Activated CD4-positive, alpha-beta T cell treated with anti-CD3 and anti-CD28 coated beads for 36 hours (primary cell): ENCODE results near the gene IRF2. TPM values are rescaled to one million over a fixed set of nuclear protein-coding genes. Genes with fewer than 3 reads are reported as not detected.

Experiments
- ATAC-seq: fragments of 200-7000 bp; cut with Tn5 transposase; one replicate; pipeline ENCODE4 v1.10.0; 2021; ENCODE audit warnings: mild to moderate bottlenecking, moderate library complexity
- CTCF ChIA-PET: fragments of 350-600 bp; sonication (Branson Sonifier 250); formaldehyde crosslinking; loops from one replicate; lab custom pipeline; 2021; ENCODE audit warnings: antibody characterized with exemption; lab: Charles Lee
- POLR2A ChIA-PET: fragments of 350-600 bp; sonication (Branson Sonifier 250); formaldehyde crosslinking; loops from one replicate; lab custom pipeline; 2021; ENCODE audit warnings: antibody characterized with exemption, inconsistent platforms; lab: Charles Lee
- DNase-seq: peaks from one replicate; pipeline ENCODE4 v3.0.0-alpha.2; 2020
- H3K27ac Mint-ChIP-seq: one replicate; pipeline ENCODE4 v1.8.0; 2021; ENCODE audit warnings: mixed read lengths
- H3K27me3 Mint-ChIP-seq: one replicate; pipeline ENCODE4 v1.8.0; 2021; ENCODE audit warnings: mixed read lengths
- H3K36me3 Mint-ChIP-seq: one replicate; pipeline ENCODE4 v1.8.0; 2021; ENCODE audit warnings: low read depth, mixed read lengths
- H3K4me1 Mint-ChIP-seq: one replicate; pipeline ENCODE4 v1.8.0; 2021; ENCODE audit warnings: mixed read lengths
- H3K4me3 Mint-ChIP-seq: one replicate; pipeline ENCODE4 v1.8.0; 2021; ENCODE audit warnings: mild to moderate bottlenecking, moderate library complexity, mixed read lengths
- H3K9me3 Mint-ChIP-seq: one replicate; pipeline ENCODE4 v1.8.0; 2021; ENCODE audit warnings: low read depth, mixed read lengths
- intact Hi-C, 2 experiments: fragments of 100-400 bp; cut with DNase I in 1 of 2; cut with micrococcal nuclease in 1 of 2; formaldehyde crosslinking; loops; one replicate each; pipeline versions ENCODE4 v1.14.2 to v1.15.1; 2022 to 2024; cut with DNase I, micrococcal nuclease
- total RNA-seq, 2 experiments: library from RNA; stranded (reverse); gene quantifications; one replicate each; pipeline ENCODE4 v1.2.3, GENCODE V29; 2021

IRF2 gene
- total RNA-seq, 2 experiments from 2014 or later = 50.1 to 68.9 TPM

DNA sequence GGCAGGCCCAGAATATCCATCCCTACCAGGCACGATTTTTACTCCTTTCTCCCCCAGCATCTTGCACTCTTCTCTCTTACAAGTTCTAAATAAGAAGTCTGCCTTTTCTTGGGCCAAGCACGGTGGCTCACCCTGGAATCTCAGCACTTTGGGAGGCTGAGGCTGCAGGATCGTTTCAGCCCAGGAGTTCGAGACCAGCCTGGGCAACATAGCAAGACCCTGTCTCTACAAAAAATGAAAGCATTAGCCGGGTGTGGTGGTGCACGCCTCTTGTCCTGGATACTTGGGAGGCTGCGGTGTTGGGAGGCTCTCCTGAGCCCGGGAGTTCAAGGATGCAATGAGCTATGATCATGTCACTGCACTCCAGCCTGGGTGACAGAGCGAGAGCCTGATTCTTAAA lies 64.8 kb downstream of the IRF2 start:
- no peak for ATAC-seq
- H3K9me3 Mint-ChIP-seq = no peaks in the 10 kb centered on the region
- no peak for DNase-seq
- ChIA-PET CTCF (interaction anchor here (0.7 to 2.0 kb wide), 4 partner anchors 8 to 233 kb away, joined by 3 to 7 read pairs (median 4); no protein-coding TSS in a partner anchor), POLR2A (no interaction called here)
- H3K36me3 Mint-ChIP-seq = peaks cover 49% of the 10 kb centered on the region
- intact Hi-C loops = no loop called here
- no peaks in the 10 kb centered on the region for H3K27me3 Mint-ChIP-seq
- peak overlapping the region; percentile 8 for H3K4me3 Mint-ChIP-seq
- H3K27ac Mint-ChIP-seq = peak overlapping the region; percentile 70
- H3K4me1 Mint-ChIP-seq = peaks cover 60% of the 10 kb centered on the region

- ChIA-PET CTCF (interaction anchor here (0.6 to 2.0 kb wide), 5 partner anchors 9 to 145 kb away, joined by 3 to 7 read pairs (median 4); no protein-coding TSS in a partner anchor), POLR2A (no interaction called here)
- peaks cover 48% of the 10 kb centered on the region for H3K36me3 Mint-ChIP-seq
Observed at GRCh38 chr4:184408684-184409081, 65.7 kb downstream of the IRF2 start.

DNA sequence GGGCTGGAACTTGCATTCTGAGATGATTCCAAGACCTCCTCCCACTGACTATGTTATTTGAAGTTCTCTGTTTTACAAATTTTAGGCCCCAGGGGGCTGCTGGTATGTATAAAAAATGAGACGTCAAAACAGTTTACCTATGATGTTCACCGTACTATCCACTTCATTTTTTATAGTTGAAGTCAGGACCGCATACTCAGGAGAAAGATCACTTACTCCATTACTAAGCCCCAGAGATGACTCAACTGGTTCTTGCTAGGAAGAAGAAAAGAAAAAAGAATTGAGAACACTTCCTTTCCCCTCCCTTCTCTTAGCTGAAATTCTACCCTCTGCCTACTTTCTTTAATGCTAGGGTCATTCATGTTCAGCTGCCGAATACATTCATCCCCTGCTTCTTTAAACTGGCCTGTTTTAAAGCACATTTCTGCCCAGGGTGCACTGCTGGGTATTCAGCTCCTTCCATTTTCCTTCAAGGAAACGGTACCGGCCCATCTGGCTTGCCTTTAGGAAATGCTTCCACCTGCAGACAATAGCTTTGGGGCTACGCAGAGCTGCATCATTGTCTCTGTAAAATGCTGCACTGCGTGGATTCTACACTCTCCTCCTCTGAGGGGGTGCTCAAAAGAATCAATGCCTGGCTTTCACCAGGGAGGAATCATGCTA lies 66.2 kb downstream of the IRF2 start:
- no peak for DNase-seq
- no peaks in the 10 kb centered on the region for H3K27me3 Mint-ChIP-seq
- peak overlapping the region; percentile 69 for H3K27ac Mint-ChIP-seq
- CTCF ChIA-PET = interaction anchor here (0.5 to 2.0 kb wide), 5 partner anchors 9 to 183 kb away, joined by 3 to 7 read pairs (median 4); no protein-coding TSS in a partner anchor
- H3K9me3 Mint-ChIP-seq = no peaks in the 10 kb centered on the region
- peak; percentile 75 for ATAC-seq
- no peak overlapping the region for H3K4me3 Mint-ChIP-seq
- peaks cover 51% of the 10 kb centered on the region for H3K36me3 Mint-ChIP-seq
- POLR2A ChIA-PET = no interaction called here
- peaks cover 51% of the 10 kb centered on the region for H3K4me1 Mint-ChIP-seq
- intact Hi-C loops = no loop called here

More at GRCh38 chr4:184408684-184409081, 65.7 kb downstream of the IRF2 start:
- Mint-ChIP-seq H3K27ac (no peak overlapping the region), H3K4me1 (peaks cover 51% of the 10 kb centered on the region), H3K4me3 (no peak overlapping the region), H3K9me3 (no peaks in the 10 kb centered on the region), H3K27me3 (no peaks in the 10 kb centered on the region)
- no peak for DNase-seq
- intact Hi-C loops = no loop called here
- ATAC-seq = no peak

DNA sequence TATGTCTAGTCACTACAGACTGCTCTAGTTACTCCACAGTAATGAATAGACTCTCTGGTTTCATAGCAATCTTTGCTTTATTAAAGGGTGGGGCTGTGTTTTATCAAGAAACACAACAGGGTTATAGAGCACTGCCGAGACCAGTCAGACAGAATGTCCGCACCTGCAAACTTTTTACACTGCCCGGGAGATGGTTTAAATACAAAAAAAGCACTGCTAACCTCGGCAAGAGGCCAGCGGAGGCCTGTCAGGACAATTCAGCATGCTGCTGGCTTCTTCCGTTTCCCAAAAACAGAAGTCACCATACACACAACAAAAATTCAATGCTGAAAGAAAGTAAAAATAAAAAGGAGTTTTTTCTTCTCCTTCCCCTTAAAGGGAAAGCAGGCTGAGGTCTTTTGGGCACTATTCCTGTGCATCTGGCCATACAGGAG lies 67.4 kb downstream of the IRF2 start:
- Mint-ChIP-seq H3K9me3 (no peaks in the 10 kb centered on the region), H3K4me3 (no peak overlapping the region), H3K4me1 (peaks cover 49% of the 10 kb centered on the region), H3K27ac (peak overlapping the region; percentile 21), H3K27me3 (no peaks in the 10 kb centered on the region), H3K36me3 (peaks cover 55% of the 10 kb centered on the region)
- no peak for DNase-seq
- intact Hi-C loops = no loop called here
- ChIA-PET CTCF (no interaction called here), POLR2A (no interaction called here)
- ATAC-seq = no peak

- Mint-ChIP-seq H3K4me1 (peaks cover 42% of the 10 kb centered on the region), H3K27me3 (no peaks in the 10 kb centered on the region), H3K4me3 (no peak overlapping the region), H3K36me3 (peaks cover 65% of the 10 kb centered on the region), H3K27ac (no peak overlapping the region), H3K9me3 (no peaks in the 10 kb centered on the region)
- ChIA-PET CTCF (no interaction called here), POLR2A (no interaction called here)
- intact Hi-C loops = no loop called here
- no peak for ATAC-seq
- DNase-seq = no peak
Observed at GRCh38 chr4:184404047-184404446, 70.3 kb downstream of the IRF2 start.

GRCh38 chr4:184403384-184403781 lies 71.0 kb downstream of the IRF2 start:
- CTCF ChIA-PET = no interaction called here
- Mint-ChIP-seq H3K4me3 (no peak overlapping the region), H3K36me3 (peaks cover 64% of the 10 kb centered on the region), H3K9me3 (no peaks in the 10 kb centered on the region), H3K27me3 (no peaks in the 10 kb centered on the region), H3K27ac (no peak overlapping the region), H3K4me1 (peaks cover 35% of the 10 kb centered on the region)
- POLR2A ChIA-PET = no interaction called here
- no peak for DNase-seq
- intact Hi-C loops = no loop called here
- no peak for ATAC-seq

DNA sequence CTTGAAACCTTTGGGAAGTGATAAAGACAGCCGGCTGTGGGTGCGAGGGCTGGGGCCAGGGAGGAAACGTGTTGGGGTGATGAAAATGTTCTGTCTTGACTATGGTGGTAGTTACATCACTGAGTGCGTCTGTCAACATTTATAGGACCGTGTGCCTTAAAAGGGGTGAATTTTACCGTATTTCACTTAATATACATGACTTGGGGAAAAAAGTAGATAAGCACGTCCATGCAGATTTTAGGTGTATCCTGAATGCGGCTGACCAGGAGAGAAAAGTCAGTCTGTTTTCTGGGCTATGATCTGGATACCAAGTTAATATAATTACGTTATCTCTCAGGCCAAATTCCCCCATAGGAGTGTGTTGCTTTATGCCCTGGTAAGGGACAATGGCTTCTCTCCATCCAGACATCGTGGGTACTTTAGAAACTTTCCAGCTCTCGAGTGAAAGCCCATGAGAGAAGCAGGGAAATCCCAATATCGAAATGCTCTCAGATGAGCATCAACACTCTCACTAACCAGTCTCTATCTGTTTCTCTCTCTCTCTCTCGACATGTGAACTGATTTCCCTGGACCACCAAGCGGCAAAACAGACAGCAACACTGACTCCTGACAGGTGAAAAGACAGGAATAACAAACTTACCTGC lies 71.5 kb downstream of the IRF2 start:
- peaks cover 66% of the 10 kb centered on the region for H3K36me3 Mint-ChIP-seq
- CTCF ChIA-PET = interaction anchor here (1.0 kb wide), 1 partner anchor 139 kb away, joined by 3 read pairs; no protein-coding TSS in a partner anchor
- no peaks in the 10 kb centered on the region for H3K27me3 Mint-ChIP-seq
- H3K27ac Mint-ChIP-seq = no peak overlapping the region
- DNase-seq = no peak
- no peak for ATAC-seq
- POLR2A ChIA-PET = no interaction called here
- H3K9me3 Mint-ChIP-seq = no peaks in the 10 kb centered on the region
- H3K4me1 Mint-ChIP-seq = peaks cover 30% of the 10 kb centered on the region
- intact Hi-C loops = no loop called here
- no peak overlapping the region for H3K4me3 Mint-ChIP-seq

DNA sequence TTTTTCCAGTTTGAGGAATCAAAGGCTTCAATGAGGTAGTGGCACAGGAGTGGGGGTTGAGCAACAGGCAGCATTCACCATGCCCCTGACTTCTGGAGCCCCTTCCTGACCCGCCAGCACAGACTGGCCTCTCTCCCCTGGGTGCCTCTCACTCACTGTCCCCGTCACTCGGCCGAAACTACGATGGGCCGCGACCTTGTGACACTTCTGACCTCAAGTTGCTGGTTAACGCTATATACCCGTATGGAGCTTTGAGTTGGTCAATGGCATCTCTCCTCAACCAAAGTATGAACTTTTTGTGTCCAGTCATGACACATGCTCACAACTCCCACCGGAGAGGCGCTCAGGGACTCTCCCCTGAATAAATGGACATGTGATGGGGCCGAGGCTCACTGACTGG lies 72.1 kb downstream of the IRF2 start:
- intact Hi-C loops = no loop called here
- peaks cover 27% of the 10 kb centered on the region for H3K4me1 Mint-ChIP-seq
- H3K4me3 Mint-ChIP-seq = no peak overlapping the region
- H3K27me3 Mint-ChIP-seq = no peaks in the 10 kb centered on the region
- H3K9me3 Mint-ChIP-seq = no peaks in the 10 kb centered on the region
- CTCF ChIA-PET = interaction anchor here (1.0 kb wide), 1 partner anchor 138 kb away, joined by 3 read pairs; no protein-coding TSS in a partner anchor
- POLR2A ChIA-PET = no interaction called here
- peaks cover 66% of the 10 kb centered on the region for H3K36me3 Mint-ChIP-seq
- no peak overlapping the region for H3K27ac Mint-ChIP-seq
- DNase-seq = no peak
- ATAC-seq = no peak

DNA sequence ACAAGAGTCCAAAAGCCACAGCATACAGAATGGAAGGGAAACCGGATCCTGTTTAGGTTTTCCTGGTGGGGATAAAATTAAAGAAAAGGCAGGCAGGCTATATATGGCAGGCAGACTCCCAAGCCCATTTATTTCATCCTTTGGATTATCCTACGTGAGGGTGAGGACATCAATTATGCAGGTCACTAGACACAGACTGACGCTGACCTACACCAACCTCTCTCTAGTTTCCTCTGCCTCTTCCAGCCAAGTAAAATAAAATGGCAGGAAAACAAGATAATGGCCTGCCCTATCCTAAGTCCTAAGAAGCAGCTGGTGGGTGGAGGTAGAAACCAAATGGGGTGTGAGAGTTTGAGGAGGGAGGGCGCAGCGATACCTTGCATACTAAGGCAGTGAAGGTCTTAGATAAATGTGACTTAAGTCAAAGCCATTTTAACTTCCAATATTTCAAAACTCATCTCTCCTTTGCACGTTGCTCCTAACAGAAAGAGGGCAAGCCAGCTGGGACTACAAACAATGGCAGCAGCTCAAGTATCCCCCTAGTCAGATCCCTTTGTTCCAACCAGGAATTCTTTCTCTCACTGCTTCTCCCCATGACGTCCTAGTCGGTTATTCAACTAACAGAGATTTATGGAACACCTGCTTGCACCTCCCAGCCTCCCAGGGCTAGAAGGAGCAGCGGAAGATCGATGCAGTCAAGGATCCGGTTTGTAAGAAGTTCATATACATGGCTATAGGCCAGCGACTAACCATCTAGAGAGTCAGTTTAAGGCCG lies 72.8 kb downstream of the IRF2 start:
- Mint-ChIP-seq H3K9me3 (no peaks in the 10 kb centered on the region), H3K4me1 (peaks cover 31% of the 10 kb centered on the region), H3K36me3 (peaks cover 68% of the 10 kb centered on the region), H3K27me3 (no peaks in the 10 kb centered on the region), H3K27ac (peak overlapping the region; percentile 33), H3K4me3 (no peak overlapping the region)
- CTCF ChIA-PET = interaction anchor here (1.0 to 1.6 kb wide), 2 partner anchors 12 to 137 kb away, joined by 3 to 5 read pairs; no protein-coding TSS in a partner anchor
- DNase-seq = no peak
- intact Hi-C loops = no loop called here
- POLR2A ChIA-PET = no interaction called here
- no peak for ATAC-seq

GRCh38 chr4:184400891-184401290 lies 73.5 kb downstream of the IRF2 start:
- no peaks in the 10 kb centered on the region for H3K27me3 Mint-ChIP-seq
- no peak for ATAC-seq
- H3K4me1 Mint-ChIP-seq = peaks cover 33% of the 10 kb centered on the region
- no peak for DNase-seq
- intact Hi-C loops = no loop called here
- H3K4me3 Mint-ChIP-seq = no peak overlapping the region
- H3K27ac Mint-ChIP-seq = no peak overlapping the region
- POLR2A ChIA-PET = no interaction called here
- peaks cover 73% of the 10 kb centered on the region for H3K36me3 Mint-ChIP-seq
- H3K9me3 Mint-ChIP-seq = no peaks in the 10 kb centered on the region
- CTCF ChIA-PET = interaction anchor here (1.6 kb wide), 1 partner anchor 12 kb away, joined by 5 read pairs; no protein-coding TSS in a partner anchor

- peak; percentile 69 for ATAC-seq
- Mint-ChIP-seq H3K4me1 (peaks cover 34% of the 10 kb centered on the region), H3K27me3 (no peaks in the 10 kb centered on the region), H3K4me3 (no peak overlapping the region), H3K27ac (no peak overlapping the region), H3K36me3 (peaks cover 76% of the 10 kb centered on the region), H3K9me3 (no peaks in the 10 kb centered on the region)
- intact Hi-C loops = no loop called here
- POLR2A ChIA-PET = no interaction called here
- DNase-seq = no peak
- CTCF ChIA-PET = interaction anchor here (1.6 kb wide), 1 partner anchor 13 kb away, joined by 5 read pairs; no protein-coding TSS in a partner anchor
Observed at GRCh38 chr4:184400375-184400870, 73.9 kb downstream of the IRF2 start.
